ENCODE data around the gene CLP1.

Gene CLP1

GRCh38 chr11:57644748-57645688 is 12.5 kb upstream of the CLP1 start:
- POLR2A ChIA-PET = interaction anchor here (0.6 kb wide), 1 partner anchor 112 kb away, joined by 3 read pairs; no protein-coding TSS in a partner anchor
- TF ChIP-seq CTCF (IDR thresholded peaks at IDR 0.05; ENCODE audit: control extremely low read depth, extremely low read depth, low read depth, missing control alignments) = peak; percentile 65
- DNase-seq (ENCODE audit: extremely low spot score) = peak; percentile 82
- CTCF ChIA-PET = interaction anchor here (0.5 to 14.1 kb wide), 58 partner anchors 8 to 1128 kb away, joined by 3 to 295 read pairs (median 4); partner anchors contain the start of genes OR5B21, P2RX3, PRG2 and RTN4RL2

GRCh38 chr11:57645689-57646085 is 11.9 kb upstream of the CLP1 start:
- ChIA-PET CTCF (interaction anchor here (1.2 to 14.1 kb wide), 7 partner anchors 9 to 188 kb away, joined by 3 to 295 read pairs (median 12); partner anchors contain the start of genes TIMM10 and UBE2L6), POLR2A (no interaction called here)
- TF ChIP-seq CTCF (IDR thresholded peaks at IDR 0.05; ENCODE audit: control extremely low read depth, extremely low read depth, low read depth, missing control alignments) = no peak
- DNase-seq (ENCODE audit: extremely low spot score) = no peak

- CTCF ChIA-PET = interaction anchor here (1.5 to 14.1 kb wide), 4 partner anchors 10 to 188 kb away, joined by 4 to 295 read pairs (median 82); partner anchors contain the start of gene UBE2L6
These were observed 11.3 kb upstream of the CLP1 start for GRCh38 chr11:57646194-57646798.

GRCh38 chr11:57646799-57647303 is 10.7 kb upstream of the CLP1 start:
- ChIA-PET POLR2A (no interaction called here), CTCF (interaction anchor here (1.5 to 14.1 kb wide), 4 partner anchors 10 to 189 kb away, joined by 4 to 295 read pairs (median 82); partner anchors contain the start of gene UBE2L6)
- DNase-seq (ENCODE audit: extremely low spot score) = no peak
- no peak for TF ChIP-seq CTCF (IDR thresholded peaks at IDR 0.05; ENCODE audit: control extremely low read depth, extremely low read depth, low read depth, missing control alignments)

More at GRCh38 chr11:57646194-57646798, 11.3 kb upstream of the CLP1 start:
- TF ChIP-seq CTCF (IDR thresholded peaks at IDR 0.05; ENCODE audit: control extremely low read depth, extremely low read depth, low read depth, missing control alignments) = no peak
- POLR2A ChIA-PET = no interaction called here
- DNase-seq (ENCODE audit: extremely low spot score) = no peak

GRCh38 chr11:57647372-57647771 is 10.2 kb upstream of the CLP1 start:
- ChIA-PET CTCF (interaction anchor here (1.3 to 14.1 kb wide), 4 partner anchors 11 to 153 kb away, joined by 3 to 295 read pairs (median 82); partner anchors contain the start of gene UBE2L6), POLR2A (no interaction called here)
- TF ChIP-seq CTCF (IDR thresholded peaks at IDR 0.05; ENCODE audit: control extremely low read depth, extremely low read depth, low read depth, missing control alignments) = no peak
- DNase-seq (ENCODE audit: extremely low spot score) = no peak

Data from GM10248 (cell line).